GM19468 (cell line): ENCODE results near the gene PPP1R36.
"Not testable (repeated sequence)": the region's sequence is repeated elsewhere in the genome, so short reads cannot be mapped to it uniquely, and the experiment has no call there.

ENCODE experiments used
- ATAC-seq: cut with Tn5 transposase; IDR thresholded peaks from one replicate; pipeline ENCODE4 v1.9.1; 2021; ENCODE audit warnings: mild to moderate bottlenecking, moderate library complexity, moderate number of reproducible peaks; ENCODE audit not compliant: unreplicated experiment; ENCODE audit errors: extremely low read depth

Gene PPP1R36

DNA sequence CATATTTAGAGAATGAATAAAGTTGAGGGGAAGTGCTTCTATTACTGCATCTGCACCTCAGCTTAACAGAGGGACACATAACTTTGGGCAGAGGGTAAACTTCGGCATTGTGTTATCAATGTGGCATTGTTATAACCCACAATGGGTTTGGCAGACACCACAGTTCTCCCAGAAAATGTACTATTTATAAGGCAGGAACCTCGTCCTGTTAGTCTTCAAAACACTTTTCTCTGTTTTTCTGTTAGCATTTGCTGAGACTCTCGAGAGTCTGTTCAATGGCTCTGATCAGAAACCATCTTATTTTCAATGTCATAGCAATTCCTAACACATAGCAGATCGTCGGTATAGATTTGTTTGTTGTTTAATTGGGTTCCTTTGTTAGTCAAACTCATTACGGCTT, 13.9 kb downstream of the PPP1R36 start:
- no peak for ATAC-seq

DNA sequence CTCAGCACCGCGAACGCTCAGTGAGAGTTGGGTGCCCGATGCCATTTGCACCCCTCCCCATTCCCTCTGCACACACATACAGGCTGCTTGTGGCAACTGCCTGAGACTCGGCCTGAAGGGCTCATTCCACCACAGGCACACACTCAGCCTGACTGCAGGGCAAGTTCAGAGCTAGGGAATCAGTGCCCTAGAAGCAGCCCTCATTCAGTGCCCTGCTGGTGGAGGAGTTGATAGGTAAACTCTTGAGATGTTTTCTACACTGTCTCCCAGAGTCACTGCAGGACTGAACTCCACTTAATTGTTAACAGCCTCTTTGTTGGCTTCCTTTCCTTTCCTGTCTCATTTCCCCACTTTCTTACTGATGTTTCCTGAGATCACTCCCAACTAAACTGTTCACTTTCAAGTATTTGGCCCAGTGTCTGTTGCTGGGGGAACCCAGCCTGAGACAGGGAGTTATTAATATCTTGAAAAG, 16.9 kb downstream of the PPP1R36 start:
- ATAC-seq: no peak

DNA sequence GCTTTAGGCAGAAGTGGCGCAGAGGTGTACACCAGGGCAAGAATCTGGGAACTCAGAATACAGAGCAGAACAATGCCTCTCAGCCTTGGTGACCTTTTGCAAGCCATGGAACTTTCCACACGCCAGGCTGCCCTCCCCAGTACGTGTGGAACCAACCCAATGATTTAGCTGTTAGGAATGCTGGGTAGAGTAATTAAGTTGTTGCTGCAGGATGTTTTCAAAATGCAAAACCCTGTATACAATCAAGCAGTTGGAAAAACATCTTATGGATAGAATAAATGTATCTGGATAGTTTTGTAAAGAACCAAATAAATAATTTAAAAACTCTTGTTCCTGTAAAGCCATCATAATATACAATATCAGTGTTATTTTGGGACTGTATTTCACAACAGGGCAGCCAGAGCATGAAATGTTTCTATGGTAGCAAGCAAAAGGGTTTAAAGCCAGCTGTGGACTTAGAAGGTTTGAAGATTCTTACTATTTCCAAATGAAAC, 19.4 kb downstream of the PPP1R36 start:
- no peak for ATAC-seq

DNA sequence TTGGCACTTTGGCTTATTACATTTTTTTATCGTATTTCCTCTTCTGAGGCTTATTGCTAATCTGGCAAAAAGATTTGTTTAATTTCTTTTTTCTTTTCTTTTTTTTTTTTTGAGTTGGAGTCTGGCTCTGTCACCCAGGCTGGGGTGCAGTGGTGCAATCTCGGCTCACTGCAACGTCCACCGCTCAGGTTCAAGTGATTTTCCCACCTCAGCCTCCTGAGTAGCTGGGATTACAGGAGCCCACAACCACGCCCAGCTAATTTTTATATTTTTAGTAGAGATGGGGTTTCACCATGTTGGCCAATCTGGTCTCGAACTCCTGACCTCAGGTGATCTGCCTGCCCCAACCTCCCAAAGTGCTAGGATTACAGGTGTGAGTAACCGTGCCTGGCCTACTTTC, 19.9 kb downstream of the PPP1R36 start:
- ATAC-seq: not testable (repeated sequence)

DNA sequence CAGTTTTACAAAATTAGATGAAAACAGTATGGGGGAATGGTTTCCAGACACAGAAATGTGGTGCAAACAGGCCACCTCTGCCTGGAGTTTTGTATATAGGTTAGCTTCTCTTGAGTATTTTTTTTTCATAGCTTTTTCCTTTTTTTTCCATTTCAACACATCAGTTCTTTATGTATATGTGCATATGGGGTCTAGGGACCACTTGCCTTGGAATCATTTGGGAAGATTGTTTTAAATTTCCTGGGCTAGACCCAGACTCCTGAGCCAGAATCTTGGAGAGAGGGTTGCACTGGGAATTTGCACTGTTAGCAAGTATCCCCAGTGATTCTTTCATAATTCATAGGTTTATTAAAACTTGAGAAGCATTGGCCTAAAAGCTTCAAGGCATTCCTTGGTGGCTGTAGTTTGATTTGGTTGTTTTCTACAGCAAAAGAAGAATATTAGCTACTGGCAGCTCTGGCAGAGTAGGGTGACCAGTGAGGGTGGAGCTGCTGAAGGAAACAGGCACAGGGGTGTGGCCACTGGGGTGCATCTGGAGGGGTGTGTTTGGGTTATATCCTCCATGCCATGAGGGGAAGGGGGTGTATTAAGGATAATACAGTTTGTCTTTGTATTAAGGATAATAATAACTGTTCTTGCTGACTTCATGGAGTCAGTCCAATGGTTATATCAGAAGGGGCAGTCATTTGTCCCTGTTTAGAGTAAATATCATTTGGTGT, 22.8 kb downstream of the PPP1R36 start:
- ATAC-seq: no peak

DNA sequence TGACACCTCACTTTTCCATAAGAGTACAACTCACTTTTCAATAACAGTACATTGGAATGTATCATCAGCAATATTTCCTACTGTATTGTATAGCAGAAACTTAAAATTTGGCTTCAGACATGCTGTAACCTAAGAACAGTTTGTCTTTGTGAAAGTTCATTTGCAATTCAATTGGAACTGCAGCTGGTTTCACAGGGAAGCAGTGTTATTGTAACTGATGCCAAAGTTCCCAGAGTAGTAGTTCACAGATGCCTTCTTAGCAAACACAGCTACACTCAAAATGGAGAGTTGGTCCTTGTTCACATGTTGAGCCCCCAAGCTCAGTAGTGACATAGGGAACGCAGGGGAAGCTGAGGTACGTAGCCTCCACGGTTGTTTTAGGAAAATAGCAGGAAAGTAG, 23.3 kb downstream of the PPP1R36 start:
- no peak for ATAC-seq

DNA sequence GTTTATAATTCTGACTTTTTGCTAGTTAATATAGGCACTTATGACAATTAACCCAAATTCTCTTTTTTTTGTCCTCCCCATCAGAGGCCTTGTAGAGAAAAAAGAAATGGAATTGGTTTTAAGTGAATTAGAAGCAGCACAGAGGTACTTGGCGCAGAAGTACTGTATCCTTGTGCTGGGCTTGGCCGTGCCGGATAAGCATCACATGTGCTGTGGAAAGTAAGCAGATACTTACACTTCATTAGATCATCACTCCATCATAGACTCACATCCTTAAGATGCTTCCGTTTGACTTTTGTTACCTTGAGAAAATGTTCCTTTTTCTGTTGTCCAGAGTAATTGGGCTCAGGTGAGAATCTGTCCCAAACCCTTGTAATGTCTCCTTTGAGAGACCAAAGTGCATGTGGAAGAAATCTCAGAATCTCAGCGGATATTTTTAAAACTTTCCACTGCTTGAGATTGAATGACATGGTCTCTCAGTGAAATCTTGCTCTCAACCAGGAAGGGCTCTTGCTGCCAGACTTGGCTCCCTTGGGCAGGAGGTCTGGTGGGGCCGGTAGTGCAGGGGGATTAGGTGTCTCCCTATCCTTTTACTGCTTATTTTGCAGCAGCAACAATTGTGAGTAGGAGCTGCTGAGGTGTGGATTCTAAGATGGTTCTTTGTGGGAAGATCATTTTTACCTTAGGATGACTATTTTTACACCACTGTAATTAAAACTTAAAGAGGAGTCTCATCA, 24.8 kb downstream of the PPP1R36 start:
- no peak for ATAC-seq

DNA sequence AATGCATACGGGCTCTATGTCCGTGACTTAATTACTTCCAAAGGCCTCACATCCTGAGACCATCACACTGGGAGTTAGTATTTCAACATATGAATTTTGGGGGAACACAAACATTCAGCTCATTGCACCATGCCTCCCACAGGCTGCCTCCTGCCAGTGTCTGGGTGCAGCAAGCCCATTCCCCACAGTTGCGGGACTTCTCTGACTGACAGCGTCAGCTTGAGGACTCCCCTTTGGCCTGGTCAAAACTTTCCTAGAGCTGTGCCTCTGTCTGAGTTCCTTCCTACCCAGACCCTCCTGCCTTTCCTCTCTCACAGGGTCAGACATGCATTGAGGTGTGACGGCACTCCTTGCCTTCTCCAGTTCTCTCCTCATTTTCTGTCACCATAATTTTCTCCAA, 27.4 kb downstream of the PPP1R36 start:
- no peak for ATAC-seq

DNA sequence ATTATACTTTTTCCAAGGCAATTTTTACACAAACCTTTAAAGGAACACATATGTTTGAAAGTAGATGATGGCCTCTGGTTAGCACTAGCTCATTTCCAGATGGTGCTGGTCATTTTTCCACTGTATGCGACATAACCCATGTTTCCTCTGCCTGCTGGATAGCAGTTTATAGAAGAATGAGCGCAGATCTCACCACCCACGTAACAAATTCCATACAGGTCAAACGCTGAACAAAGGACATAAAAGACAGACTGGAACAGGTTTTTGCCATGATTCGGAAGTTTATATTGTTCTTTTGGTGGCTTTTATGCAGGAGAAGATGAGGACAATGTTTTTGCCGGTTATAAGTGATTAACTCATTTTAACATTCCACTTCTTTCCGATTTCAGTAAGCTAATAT, 30.7 kb downstream of the PPP1R36 start:
- ATAC-seq: no peak

DNA sequence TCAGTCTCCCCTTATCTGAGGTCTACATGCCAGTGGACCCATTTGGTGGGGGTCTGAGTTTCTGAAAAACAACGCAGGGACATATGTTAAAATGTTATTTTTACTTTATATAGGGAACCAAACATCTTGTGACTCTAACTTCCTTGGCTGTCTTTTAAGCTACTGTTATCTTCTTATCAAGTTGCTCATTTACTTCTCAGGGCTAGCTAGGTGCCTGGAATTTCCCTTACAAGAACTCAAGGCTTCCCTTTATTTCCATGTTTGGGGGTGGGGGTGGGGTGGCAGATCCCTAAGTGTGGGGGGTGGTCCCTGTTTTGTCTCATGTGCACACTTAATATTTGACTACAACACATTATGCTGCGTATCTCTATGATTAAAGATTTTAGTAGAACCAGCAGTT, 31.6 kb downstream of the PPP1R36 start:
- ATAC-seq: no peak

DNA sequence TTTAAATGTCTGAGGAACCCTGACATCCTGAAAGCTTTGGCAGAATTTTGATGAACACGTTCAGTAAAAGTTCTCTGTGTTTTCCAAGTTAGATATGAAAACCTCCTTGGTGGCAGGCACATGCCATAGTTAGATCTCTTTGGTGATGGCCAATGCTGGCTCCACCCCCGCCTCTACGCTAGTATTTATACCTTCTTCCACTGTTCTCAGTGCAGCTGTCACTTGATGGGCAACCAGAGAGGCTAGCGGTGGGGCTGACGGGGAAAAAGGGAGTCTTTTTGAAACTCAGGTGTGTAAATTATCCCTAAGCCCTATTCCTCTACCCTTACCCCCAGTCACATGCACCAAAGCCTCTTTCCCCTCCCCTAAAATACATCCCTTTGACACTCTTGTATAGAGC, 32.1 kb downstream of the PPP1R36 start:
- ATAC-seq: no peak

DNA sequence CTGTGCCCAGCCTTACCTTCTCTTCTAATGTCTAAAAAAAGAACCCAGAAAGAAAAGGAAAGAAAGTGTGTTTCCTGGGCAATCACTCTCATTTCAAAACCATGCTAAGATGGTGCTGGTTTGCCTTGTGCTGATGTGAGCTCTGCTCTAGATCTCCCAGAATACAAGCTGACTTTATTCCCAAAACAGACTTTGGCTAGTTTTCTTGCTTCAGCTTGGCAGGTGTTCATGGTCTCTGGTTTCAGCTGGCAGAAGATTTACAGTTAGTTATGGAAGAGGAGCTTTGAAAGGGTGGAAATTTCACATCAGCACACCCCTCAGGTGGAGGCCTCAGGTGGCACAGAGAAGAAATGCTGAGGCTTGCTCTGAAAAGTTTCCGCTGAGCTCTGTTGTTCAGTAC, 34.4 kb downstream of the PPP1R36 start:
- ATAC-seq: no peak

DNA sequence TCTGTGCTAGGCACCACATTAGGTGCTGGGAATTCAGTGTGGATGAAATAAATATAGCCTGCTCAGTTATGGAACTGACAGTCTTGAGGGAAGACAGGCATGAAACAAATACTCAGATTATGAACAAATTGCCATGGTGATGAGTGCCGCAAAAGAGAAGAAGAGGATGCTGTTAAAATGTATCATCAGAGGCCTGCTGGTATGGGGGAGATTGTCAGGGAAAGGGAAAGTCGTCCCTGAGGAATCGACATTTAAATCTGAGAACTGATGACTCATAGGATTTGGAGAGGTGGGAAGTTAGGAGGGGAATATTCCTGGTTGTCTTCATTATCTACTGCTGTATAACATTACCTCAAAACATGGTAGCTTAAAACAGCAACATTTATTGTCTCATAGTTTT, 42.0 kb downstream of the PPP1R36 start:
- ATAC-seq: no peak

DNA sequence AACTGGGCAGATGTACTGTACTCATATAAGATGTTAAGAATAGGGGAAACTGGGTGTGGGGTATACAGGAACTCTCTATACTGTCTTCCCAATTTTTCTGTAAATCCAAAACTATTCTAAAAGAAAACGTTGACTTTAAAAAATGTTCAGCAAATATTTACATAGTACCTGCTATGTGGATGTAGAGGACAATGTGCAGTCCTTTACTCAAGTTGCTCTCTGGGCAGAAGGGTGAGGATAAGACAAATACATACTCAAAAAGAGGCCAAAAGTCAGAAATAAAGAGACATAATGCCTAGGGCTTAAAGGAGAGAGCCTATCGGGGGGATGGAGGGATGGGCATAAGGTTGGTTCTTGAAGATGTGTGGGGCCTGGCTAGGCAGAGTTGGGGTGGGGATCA, 44.7 kb downstream of the PPP1R36 start:
- no peak for ATAC-seq

DNA sequence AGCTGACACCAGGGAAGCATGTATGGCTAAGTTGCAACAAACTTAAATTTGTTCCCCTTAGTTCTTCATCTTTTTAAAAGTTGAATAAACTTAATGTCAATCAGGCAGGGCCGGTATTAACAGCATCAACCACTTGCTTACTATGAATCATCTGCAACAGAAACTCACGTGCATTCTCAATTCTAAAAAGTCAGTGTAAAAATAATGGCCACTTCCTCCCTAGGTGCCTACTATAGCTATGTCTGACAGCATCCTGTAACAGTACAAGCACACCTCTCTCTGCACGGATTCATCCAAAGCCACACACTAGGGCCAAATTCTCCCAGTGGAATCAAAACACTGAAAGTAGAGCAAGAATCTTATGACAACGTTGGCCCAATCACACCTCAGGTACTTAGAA, 48.6 kb downstream of the PPP1R36 start:
- ATAC-seq: no peak

DNA sequence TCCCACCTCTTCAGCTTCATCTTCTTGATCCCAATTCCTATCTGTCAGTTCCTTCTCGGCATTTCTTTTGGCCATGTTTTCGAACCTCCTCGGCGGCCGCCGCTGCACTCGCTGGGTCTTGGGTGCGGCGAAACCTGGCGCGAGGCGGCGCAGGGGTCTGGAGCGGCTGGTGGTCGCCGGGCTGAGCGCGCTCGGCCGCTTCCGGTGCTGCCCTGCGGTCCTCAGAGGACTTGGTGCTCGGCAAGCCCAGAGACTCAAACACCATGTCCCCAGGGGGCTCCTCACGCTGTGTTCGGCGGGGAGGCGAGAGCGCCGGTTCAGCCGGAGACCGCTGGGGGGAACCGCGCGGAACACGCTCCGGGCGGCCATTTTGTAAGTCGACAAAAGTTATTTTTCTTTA, 51.8 kb downstream of the PPP1R36 start:
- no peak for ATAC-seq

DNA sequence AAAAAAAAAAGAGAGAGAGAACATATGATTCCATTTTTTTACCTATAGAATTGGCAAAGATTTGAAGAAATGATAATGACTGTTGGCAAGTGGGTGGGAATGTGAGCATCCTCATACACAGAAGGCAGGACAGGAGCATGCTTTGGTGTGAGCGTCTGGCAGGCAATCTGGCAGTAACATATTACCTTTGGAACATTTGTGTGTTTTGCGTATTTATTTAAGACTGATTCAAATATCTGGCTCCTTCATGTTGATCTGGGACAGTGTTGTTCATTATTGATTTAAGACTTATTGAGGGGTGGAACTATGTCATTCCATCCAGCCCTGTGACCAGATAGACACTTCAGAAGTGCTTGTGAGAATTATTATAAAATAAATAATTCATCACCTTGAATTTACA, 53.1 kb downstream of the PPP1R36 start:
- no peak for ATAC-seq

DNA sequence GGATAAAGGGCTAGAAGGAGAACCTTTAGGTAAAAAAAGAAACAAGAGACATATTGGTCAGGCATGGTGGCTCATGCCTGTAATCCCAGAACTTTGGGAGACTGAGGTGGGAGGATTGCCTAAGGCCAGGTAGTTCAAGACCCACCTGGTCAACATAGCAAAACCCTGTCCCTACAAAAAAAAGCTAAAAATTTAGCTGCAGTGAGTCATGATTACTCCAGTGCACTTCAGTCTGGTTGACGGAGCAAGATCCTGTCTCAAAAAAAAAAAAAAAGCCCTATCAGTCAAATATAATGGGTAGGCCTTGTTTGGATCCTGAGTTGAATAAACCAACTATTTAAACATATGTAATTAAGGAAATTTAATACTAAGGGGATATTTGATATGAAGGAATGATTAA, 54.2 kb downstream of the PPP1R36 start:
- ATAC-seq: no peak

DNA sequence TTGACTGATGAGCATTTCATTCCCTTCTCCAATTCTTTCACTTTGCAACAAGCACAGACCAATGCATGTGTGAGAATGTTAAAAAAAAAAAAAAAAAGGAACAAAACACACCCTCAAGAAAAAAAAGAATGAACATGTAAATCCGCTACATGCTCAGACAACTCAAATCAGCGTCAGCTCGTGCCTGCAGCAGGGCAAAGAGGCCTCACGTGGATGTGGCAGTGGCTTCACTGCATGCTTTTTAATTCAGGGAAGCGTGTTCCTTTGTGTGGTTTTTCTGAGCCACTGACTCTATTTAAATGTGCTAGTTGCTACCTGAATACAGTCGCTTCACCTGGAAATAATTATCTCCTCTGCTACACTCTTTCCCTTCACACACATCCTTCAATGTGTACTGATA, 55.1 kb downstream of the PPP1R36 start:
- no peak for ATAC-seq

DNA sequence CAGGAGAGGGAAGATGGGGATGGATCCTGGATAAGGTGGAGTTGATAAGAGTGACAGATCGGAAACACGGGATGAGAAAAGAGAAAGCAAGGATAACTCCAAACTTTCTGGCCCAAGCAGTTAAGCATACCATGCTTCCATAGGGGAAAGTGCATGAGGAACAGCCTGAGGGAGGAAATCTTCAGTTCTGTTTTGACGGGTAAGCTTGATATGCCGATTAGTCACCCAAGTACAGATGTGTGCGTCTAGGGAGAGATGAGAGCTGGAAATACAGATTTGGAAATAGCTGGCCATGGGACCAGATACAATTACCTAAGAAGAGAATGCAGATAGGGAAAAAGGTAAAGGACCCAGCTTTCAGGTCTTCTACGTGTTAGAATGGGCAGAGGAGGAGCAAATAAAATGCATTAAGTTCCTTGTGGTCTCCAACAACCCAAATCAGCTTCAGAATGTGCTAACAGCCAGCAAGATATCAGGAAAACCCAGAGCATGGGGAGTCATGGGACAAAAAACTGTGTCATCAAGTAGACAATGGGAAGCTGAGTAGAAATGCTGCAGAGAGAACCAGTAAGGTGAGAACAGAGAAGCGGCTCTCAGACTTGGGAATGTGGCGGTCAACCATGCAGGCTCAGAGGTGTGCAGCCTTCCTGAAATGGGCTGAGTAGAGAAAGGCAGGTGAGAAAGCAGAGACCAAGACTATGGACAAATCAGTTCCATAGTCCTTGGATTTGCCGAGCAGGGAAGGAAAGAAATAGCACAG, 56.3 kb downstream of the PPP1R36 start:
- no peak for ATAC-seq
